HG03565 (cell line): ENCODE measurements around the gene PHF20.
"Not testable (repeated sequence)": the region's sequence is repeated elsewhere in the genome, so short reads cannot be mapped to it uniquely, and the experiment has no call there.

Experiments
- ATAC-seq: cut with Tn5 transposase; IDR thresholded peaks from one replicate; pipeline ENCODE4 v1.9.1; 2021; ENCODE audit warnings: mild to moderate bottlenecking, moderate library complexity; ENCODE audit not compliant: unreplicated experiment

PHF20 gene

GRCh38 chr20:35910254-35910653, 138.4 kb downstream of the PHF20 start:
- ATAC-seq, result no peak

- no peak for ATAC-seq
Measured at GRCh38 chr20:35912881-35913280, 141.1 kb downstream of the PHF20 start.

- no peak for ATAC-seq
Measured at GRCh38 chr20:35917077-35917476, 145.3 kb downstream of the PHF20 start.

- ATAC-seq, result no peak
Measured at GRCh38 chr20:35918021-35918420, 146.2 kb downstream of the PHF20 start.

- no peak for ATAC-seq
Measured at GRCh38 chr20:35920523-35920922, 148.7 kb downstream of the PHF20 start.

GRCh38 chr20:35929301-35929700, 157.5 kb downstream of the PHF20 start:
- ATAC-seq, result no peak

GRCh38 chr20:35934050-35934449, 162.2 kb downstream of the PHF20 start:
- no peak for ATAC-seq

GRCh38 chr20:35939264-35939663, 167.4 kb downstream of the PHF20 start:
- no peak for ATAC-seq

GRCh38 chr20:35941620-35942019, 169.8 kb downstream of the PHF20 start:
- ATAC-seq, result no peak

GRCh38 chr20:35942243-35942642, 170.4 kb downstream of the PHF20 start:
- ATAC-seq, result no peak

- no peak for ATAC-seq
Measured at GRCh38 chr20:35947489-35947888, 175.7 kb downstream of the PHF20 start.

- no peak for ATAC-seq
Measured at GRCh38 chr20:35947907-35948306, 176.1 kb downstream of the PHF20 start.

GRCh38 chr20:35950093-35950492, 178.3 kb downstream of the PHF20 start:
- no peak for ATAC-seq

- ATAC-seq, result not testable (repeated sequence)
Measured at GRCh38 chr20:35952080-35952479, 180.3 kb downstream of the PHF20 start.

- ATAC-seq, result no peak
Measured at GRCh38 chr20:35952480-35953386, 180.9 kb downstream of the PHF20 start.

- ATAC-seq, result peak; percentile 10
Measured at GRCh38 chr20:35953387-35954199, 181.8 kb downstream of the PHF20 start.

- ATAC-seq, result peak; percentile 89
Measured at GRCh38 chr20:35954200-35954906, 182.5 kb downstream of the PHF20 start, which contains the start of gene SCAND1. TSS of gene SCAND1 (minus strand) at chr20:35954502. CDS start at chr20:35954284, 218 bp downstream.

- ATAC-seq, result no peak
Measured at GRCh38 chr20:35954907-35955251, 183.1 kb downstream of the PHF20 start.

GRCh38 chr20:35956616-35957015, 184.8 kb downstream of the PHF20 start:
- no peak for ATAC-seq

GRCh38 chr20:35959291-35959690, 187.5 kb downstream of the PHF20 start:
- not testable (repeated sequence) for ATAC-seq

GRCh38 chr20:35963878-35964277, 192.1 kb downstream of the PHF20 start:
- no peak for ATAC-seq
